BLaER1 (cell line): Measurements from ENCODE around the gene TENM4.

Experiments
- H3K27ac ChIP-seq: shearing (Covaris generic); formaldehyde crosslinking; 2 replicates; pipeline ENCODE4 v1.8.1; 2022
- H3K27me3 ChIP-seq: shearing (Covaris generic); formaldehyde crosslinking; 2 replicates; pipeline ENCODE4 v1.8.1; 2022
- H3K36me3 ChIP-seq: shearing (Covaris generic); formaldehyde crosslinking; 2 replicates; pipeline ENCODE4 v1.8.1; 2022
- H3K4me1 ChIP-seq: shearing (Covaris generic); formaldehyde crosslinking; 2 replicates; pipeline ENCODE4 v1.8.1; 2022
- H3K4me2 ChIP-seq: shearing (Covaris generic); formaldehyde crosslinking; 2 replicates; pipeline ENCODE4 v1.8.1; 2022
- H3K4me3 ChIP-seq: shearing (Covaris generic); formaldehyde crosslinking; 2 replicates; pipeline ENCODE4 v1.8.1; 2022
- H3K9ac ChIP-seq: shearing (Covaris generic); formaldehyde crosslinking; 2 replicates; pipeline ENCODE4 v1.8.1; 2022
- H3K9me3 ChIP-seq: shearing (Covaris generic); formaldehyde crosslinking; 2 replicates; pipeline ENCODE4 v1.8.1; 2022
- H4K20me1 ChIP-seq: shearing (Covaris generic); formaldehyde crosslinking; 2 replicates; pipeline ENCODE4 v1.8.1; 2022
- Cebpa-rat ChIP-seq: shearing (Covaris generic); IDR thresholded peaks from 2 replicates; pipeline ENCODE4 v1.8.1; 2022

Gene TENM4

DNA sequence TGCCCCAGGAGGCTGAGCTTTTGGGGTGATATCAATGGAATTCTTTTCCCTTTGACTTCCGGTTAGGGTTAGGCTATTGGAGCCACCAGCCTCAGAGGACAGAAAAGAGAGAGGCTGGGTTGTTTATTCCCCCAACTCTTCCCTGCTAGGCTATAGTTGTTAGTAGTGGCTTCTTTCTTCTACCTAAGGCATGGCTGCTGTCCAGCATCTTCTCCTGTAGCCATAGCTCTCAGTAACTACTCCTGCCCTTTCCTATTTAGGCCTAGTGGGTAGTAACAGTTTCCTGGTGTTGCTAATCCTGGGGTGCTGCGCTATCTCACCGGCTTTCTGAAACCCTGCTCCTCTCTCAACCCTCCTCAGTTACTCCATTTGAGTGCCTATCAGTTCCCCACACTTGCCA, 184.9 kb downstream of the TENM4 start:
- H3K4me3 ChIP-seq = no peak overlapping the region
- H3K9me3 ChIP-seq = no peaks in the 10 kb centered on the region
- no peak overlapping the region for H3K4me2 ChIP-seq
- H3K27me3 ChIP-seq = no peaks in the 10 kb centered on the region
- no peak overlapping the region for H3K9ac ChIP-seq
- TF ChIP-seq Cebpa-rat = no peak
- H3K36me3 ChIP-seq = no peaks in the 10 kb centered on the region
- no peak overlapping the region for H3K27ac ChIP-seq
- peaks cover 15% of the 10 kb centered on the region for H3K4me1 ChIP-seq
- no peaks in the 10 kb centered on the region for H4K20me1 ChIP-seq

DNA sequence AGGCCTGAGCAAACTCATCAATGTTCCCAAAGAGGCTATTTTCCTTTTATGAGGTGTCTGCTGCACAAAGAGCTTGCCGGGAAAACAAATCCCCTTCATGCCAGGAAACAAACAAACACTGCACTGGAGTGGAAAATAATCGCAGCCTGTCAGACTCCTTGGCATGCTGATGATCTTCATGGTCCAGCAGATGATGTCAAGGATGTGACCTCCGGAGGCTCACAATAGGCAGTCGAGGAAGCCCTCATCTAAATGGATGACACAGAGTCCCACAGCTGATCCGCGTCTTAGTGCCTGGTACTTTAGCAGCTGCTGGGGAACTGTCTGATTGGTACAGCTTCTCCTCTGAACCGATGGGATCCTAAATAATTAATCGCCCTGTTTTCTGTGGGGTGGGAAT, 187.6 kb downstream of the TENM4 start:
- no peak for TF ChIP-seq Cebpa-rat
- Histone ChIP-seq H3K36me3 (no peaks in the 10 kb centered on the region), H3K27ac (no peak overlapping the region), H3K4me1 (peaks cover 22% of the 10 kb centered on the region), H3K9ac (no peak overlapping the region), H3K27me3 (no peaks in the 10 kb centered on the region), H4K20me1 (no peaks in the 10 kb centered on the region), H3K9me3 (no peaks in the 10 kb centered on the region), H3K4me3 (no peak overlapping the region), H3K4me2 (no peak overlapping the region)

DNA sequence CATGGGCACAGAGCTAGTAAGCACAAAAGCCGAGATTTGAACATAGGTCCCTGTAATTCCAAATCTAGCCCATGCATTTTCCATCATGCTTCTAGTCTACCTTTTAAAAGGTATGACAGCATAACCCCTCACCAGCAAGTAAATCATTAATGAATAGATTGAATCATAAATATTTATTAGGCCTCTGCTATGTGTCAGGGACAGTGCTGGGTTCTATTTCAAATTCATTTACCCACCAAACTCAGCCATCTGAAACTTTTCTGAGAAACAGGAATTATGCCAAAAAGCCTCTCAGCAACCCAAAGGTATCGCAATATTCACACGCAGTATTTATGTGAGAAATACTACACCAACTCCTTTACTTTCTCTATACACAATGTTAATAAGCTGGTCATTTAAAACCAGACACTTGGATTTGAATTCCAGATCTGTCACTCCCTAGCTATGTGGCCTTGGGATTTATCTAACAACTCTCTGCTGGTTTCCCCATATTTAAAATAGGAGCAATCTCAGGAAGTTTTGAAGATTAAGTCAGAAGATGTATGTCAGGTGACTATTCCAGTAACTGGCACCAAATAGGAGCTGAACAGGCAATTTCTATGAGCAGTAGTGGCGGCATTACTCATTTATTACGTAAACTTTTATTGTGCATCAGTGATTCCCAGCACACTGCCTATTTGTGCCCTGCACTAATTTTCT, 191.4 kb downstream of the TENM4 start:
- H3K4me3 ChIP-seq = no peak overlapping the region
- TF ChIP-seq Cebpa-rat = no peak
- H3K4me1 ChIP-seq = peaks cover 37% of the 10 kb centered on the region
- H3K36me3 ChIP-seq = no peaks in the 10 kb centered on the region
- no peaks in the 10 kb centered on the region for H3K27me3 ChIP-seq
- no peak overlapping the region for H3K9ac ChIP-seq
- no peak overlapping the region for H3K27ac ChIP-seq
- H3K9me3 ChIP-seq = no peaks in the 10 kb centered on the region
- no peak overlapping the region for H3K4me2 ChIP-seq
- H4K20me1 ChIP-seq = no peaks in the 10 kb centered on the region

GRCh38 chr11:79244798-79245197, 196.0 kb downstream of the TENM4 start:
- Histone ChIP-seq H3K4me1 (peaks cover 67% of the 10 kb centered on the region), H3K27me3 (no peaks in the 10 kb centered on the region), H3K36me3 (no peaks in the 10 kb centered on the region), H3K27ac (peak overlapping the region; percentile 64), H3K4me2 (peak overlapping the region; percentile 10), H3K4me3 (no peak overlapping the region), H4K20me1 (no peaks in the 10 kb centered on the region), H3K9ac (no peak overlapping the region), H3K9me3 (no peaks in the 10 kb centered on the region)
- no peak for TF ChIP-seq Cebpa-rat

- Histone ChIP-seq H4K20me1 (no peaks in the 10 kb centered on the region), H3K9me3 (no peaks in the 10 kb centered on the region), H3K4me1 (peaks cover 72% of the 10 kb centered on the region), H3K4me3 (no peak overlapping the region), H3K4me2 (peak overlapping the region; percentile 10), H3K9ac (no peak overlapping the region), H3K36me3 (no peaks in the 10 kb centered on the region), H3K27me3 (no peaks in the 10 kb centered on the region), H3K27ac (peak overlapping the region; percentile 64)
- TF ChIP-seq Cebpa-rat = no peak
Observed at GRCh38 chr11:79244241-79244772, 196.5 kb downstream of the TENM4 start.

DNA sequence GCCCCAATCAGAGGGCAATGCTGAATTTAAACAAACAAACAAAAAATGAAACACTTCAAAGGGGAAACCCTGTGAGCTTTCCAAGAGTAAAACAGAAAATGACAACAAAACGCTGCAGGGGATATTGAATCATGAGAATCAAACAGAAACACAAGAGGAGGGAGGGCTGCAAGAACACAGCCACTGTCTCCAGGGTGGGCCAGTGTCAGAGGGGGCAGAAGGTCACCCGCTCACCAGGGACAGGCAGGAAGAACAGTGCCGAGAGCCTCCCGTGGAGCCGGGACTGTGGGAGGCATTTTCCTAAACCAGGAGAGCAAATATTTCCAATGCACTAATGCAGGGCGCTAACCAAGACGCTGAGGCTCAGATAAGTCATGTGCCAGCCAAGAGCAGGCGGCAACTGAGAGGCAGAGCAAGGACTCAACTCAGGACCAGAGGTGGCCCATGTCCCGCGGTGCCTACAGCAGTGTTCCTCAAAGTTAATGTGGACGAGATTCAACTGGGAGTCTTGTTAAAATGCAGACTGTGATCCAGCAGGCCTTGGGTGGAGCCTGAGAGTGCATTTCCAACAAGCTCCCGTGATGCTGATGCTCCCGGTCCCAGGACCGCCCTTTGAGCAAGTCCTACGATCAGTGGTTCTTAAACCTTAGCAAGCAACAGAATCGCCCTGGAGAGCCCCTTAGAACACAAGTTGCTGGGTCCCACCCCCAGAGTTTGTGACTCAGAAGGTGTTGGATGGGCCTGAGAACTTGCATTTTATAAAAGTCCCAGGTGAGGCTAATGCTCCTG, 197.2 kb downstream of the TENM4 start:
- Histone ChIP-seq H3K9ac (no peak overlapping the region), H3K4me1 (peaks cover 75% of the 10 kb centered on the region), H3K9me3 (no peaks in the 10 kb centered on the region), H4K20me1 (no peaks in the 10 kb centered on the region), H3K4me2 (peak overlapping the region; percentile 62), H3K36me3 (no peaks in the 10 kb centered on the region), H3K27ac (peak overlapping the region; percentile 64), H3K27me3 (no peaks in the 10 kb centered on the region), H3K4me3 (no peak overlapping the region)
- TF ChIP-seq Cebpa-rat = no peak

- Histone ChIP-seq H4K20me1 (no peaks in the 10 kb centered on the region), H3K4me3 (no peak overlapping the region), H3K9ac (no peak overlapping the region), H3K4me1 (peaks cover 76% of the 10 kb centered on the region), H3K9me3 (no peaks in the 10 kb centered on the region), H3K27me3 (no peaks in the 10 kb centered on the region), H3K36me3 (no peaks in the 10 kb centered on the region), H3K4me2 (peak overlapping the region; percentile 62), H3K27ac (peak overlapping the region; percentile 64)
- no peak for TF ChIP-seq Cebpa-rat
Observed at GRCh38 chr11:79242616-79243015, 198.2 kb downstream of the TENM4 start.

DNA sequence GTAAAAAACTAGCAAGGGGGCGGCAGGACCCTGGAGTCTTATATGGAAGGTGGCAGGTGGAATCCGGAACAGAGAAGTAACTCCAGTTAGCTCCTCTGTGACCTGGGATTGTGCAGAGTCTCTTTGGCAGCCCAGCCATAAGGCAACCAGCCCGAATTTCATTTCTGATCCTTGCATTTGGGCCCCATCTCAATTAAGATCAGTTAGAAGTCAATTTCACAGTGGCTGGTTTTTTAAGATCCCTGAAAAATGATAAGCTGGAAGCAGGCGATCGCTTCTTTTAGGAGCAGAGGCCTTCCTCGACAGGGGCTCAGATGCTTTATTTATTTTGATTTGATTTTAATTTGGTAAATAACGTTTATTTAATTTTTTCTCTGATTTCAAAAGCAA, 199.0 kb downstream of the TENM4 start:
- peak overlapping the region; percentile 64 for H3K27ac ChIP-seq
- H3K4me3 ChIP-seq = no peak overlapping the region; the same call in 1 of the 2 replicates
- H3K4me1 ChIP-seq = peaks cover 83% of the 10 kb centered on the region
- no peaks in the 10 kb centered on the region for H4K20me1 ChIP-seq
- TF ChIP-seq Cebpa-rat = no peak
- no peaks in the 10 kb centered on the region for H3K36me3 ChIP-seq
- no peaks in the 10 kb centered on the region for H3K27me3 ChIP-seq
- 0 out of 2 replicates have a peak overlapping the region, but pooled peaks have one; percentile 9 for H3K9ac ChIP-seq
- H3K4me2 ChIP-seq = peak overlapping the region; percentile 62
- no peaks in the 10 kb centered on the region for H3K9me3 ChIP-seq

DNA sequence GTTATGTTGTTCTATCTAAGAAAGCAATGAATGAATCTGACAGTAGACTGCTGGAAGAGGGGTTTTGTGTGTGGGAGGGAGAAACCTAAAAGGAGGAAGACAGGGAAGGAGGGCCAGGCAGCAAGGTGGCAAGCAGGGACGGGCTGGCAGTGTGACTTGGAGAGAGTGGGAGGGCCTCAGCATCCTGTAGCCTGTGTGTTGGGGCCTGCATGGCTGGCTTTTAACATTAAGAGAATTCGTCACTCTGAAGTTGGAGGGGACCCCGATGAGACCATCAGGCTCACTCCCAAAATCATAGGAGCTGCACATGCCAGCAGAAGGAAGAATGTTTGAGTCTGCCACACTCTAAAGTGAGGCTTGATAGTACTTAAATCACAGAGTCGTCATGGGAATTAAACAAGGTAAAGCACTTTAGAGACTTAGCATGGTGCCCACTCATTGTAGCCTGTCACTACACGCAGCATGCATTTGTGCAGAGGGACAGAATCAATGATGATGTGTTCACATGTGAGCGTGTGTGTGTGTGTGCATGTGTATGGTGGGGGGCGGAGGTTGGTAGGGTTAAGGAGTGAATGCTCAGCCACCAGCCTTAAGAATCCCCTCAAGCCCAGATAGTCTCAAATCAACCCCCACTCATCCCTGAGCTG, 199.5 kb downstream of the TENM4 start:
- Histone ChIP-seq H3K4me2 (peak overlapping the region; percentile 62), H3K9ac (0 out of 2 replicates have a peak overlapping the region, but pooled peaks have one; percentile 9), H4K20me1 (no peaks in the 10 kb centered on the region), H3K27me3 (no peaks in the 10 kb centered on the region), H3K4me1 (peaks cover 89% of the 10 kb centered on the region), H3K27ac (peak overlapping the region; percentile 64), H3K4me3 (no peak overlapping the region), H3K36me3 (no peaks in the 10 kb centered on the region), H3K9me3 (no peaks in the 10 kb centered on the region)
- TF ChIP-seq Cebpa-rat = no peak

- H3K9me3 ChIP-seq = 0 out of 2 replicates have a peak, but pooled peaks cover 4% of the 10 kb centered on the region
- H3K27ac ChIP-seq = peak overlapping the region; percentile 33
- no peak overlapping the region; the same call in 1 of the 2 replicates for H3K9ac ChIP-seq
- no peaks in the 10 kb centered on the region for H3K27me3 ChIP-seq
- no peak for TF ChIP-seq Cebpa-rat
- H3K36me3 ChIP-seq = peaks cover 4% of the 10 kb centered on the region; the same call in 1 of the 2 replicates
- H3K4me1 ChIP-seq = peaks cover 81% of the 10 kb centered on the region
- H3K4me2 ChIP-seq = peak overlapping the region; percentile 58
- H3K4me3 ChIP-seq = no peak overlapping the region
- no peaks in the 10 kb centered on the region for H4K20me1 ChIP-seq
Observed at GRCh38 chr11:79237703-79238102, 203.1 kb downstream of the TENM4 start.
